Endothelial cell of umbilical vein (primary cell): ENCODE results near the gene RPL21. TPM values are rescaled to one million over a fixed set of nuclear protein-coding genes. Genes with fewer than 3 reads are reported as not detected.

ENCODE experiments used
- BruUV-seq: library from RNA; stranded (reverse); fragments of 400-500 nt; replicated peaks from 2 replicates; lab custom pipeline; 2021; lab: Mats Ljungman, UMichigan
- CTCF ChIA-PET: fragments of 300-600, 350-600 bp; sonication (Branson Sonifier 250); formaldehyde crosslinking; loops from one replicate; lab custom pipeline; 2021; ENCODE audit warnings: antibody characterized with exemption, inconsistent platforms; lab: Charles Lee
- POLR2A ChIA-PET: fragments of 300-600, 350-600 bp; sonication (Branson Sonifier 250); formaldehyde crosslinking; loops from one replicate; lab custom pipeline; 2021; ENCODE audit warnings: antibody characterized with exemption, inconsistent platforms; lab: Charles Lee
- DNase-seq: peaks from one replicate; pipeline ENCODE4 v3.0.0-alpha.2; 2011; ENCODE audit warnings: low read depth, low spot score
- FAIRE-seq: peaks from 2 replicates; lab custom pipeline; 2011; peaks lifted over from hg19 to GRCh38; lab: Jason Lieb, UNC
- H2AFZ ChIP-seq: 2 replicates; pipeline ENCODE4 v1.6.0; 2012; ENCODE audit warnings: low read depth, low read length, control low read depth, inconsistent platforms
- H3K27ac ChIP-seq: 2 replicates; pipeline ENCODE4 v1.5.1; 2011; ENCODE audit warnings: low read depth, mild to moderate bottlenecking, control low read depth, low read length, moderate library complexity; ENCODE audit not compliant: insufficient read depth
- H3K27me3 ChIP-seq, 2 experiments: 2 replicates each; pipeline versions ENCODE4 v1.6.0 to v1.6.1; 2011; ENCODE audit warnings: low read length in 2 of 2, mixed read lengths in 1 of 2; ENCODE audit not compliant: control insufficient read depth in 2 of 2, insufficient read depth in 2 of 2
- H3K36me3 ChIP-seq, 2 experiments: 2 replicates in 1 of 2; 3 replicates in 1 of 2; pipeline ENCODE4 v1.5.1; 2011; ENCODE audit warnings: low read length in 2 of 2, mild to moderate bottlenecking in 1 of 2, moderate library complexity in 1 of 2; ENCODE audit not compliant: control insufficient read depth in 2 of 2, insufficient read depth in 2 of 2; ENCODE audit errors: extremely low read depth in 1 of 2
- H3K4me1 ChIP-seq: 3 replicates; pipeline ENCODE4 v1.5.1; 2011; ENCODE audit warnings: mild to moderate bottlenecking, low read length; ENCODE audit not compliant: control insufficient read depth, insufficient read depth; ENCODE audit errors: extremely low read depth
- H3K4me2 ChIP-seq: 2 replicates; pipeline ENCODE4 v1.6.1; 2011; ENCODE audit warnings: low read length, control low read depth, mixed read lengths; ENCODE audit not compliant: insufficient read depth
- H3K4me3 ChIP-seq, 3 experiments: fragments of 200-600 bp in 1 of 3; sonication (generic), shearing (Covaris generic) in 1 of 3; replicated peaks in 1 of 3; 2 replicates each; pipeline ENCODE4 v1.5.1; 2011 to 2016; ENCODE audit warnings: control low read depth in 3 of 3, low read length in 3 of 3, mild to moderate bottlenecking in 2 of 3, inconsistent platforms in 1 of 3, low read depth in 1 of 3, moderate library complexity in 1 of 3; ENCODE audit not compliant: insufficient read depth in 1 of 3
- H3K79me2 ChIP-seq: 2 replicates; pipeline ENCODE4 v1.6.0; 2012; ENCODE audit warnings: low read length, inconsistent platforms; ENCODE audit not compliant: control insufficient read depth, insufficient read depth
- H3K9ac ChIP-seq: replicated peaks from 2 replicates; pipeline ENCODE3; 2011; ENCODE audit warnings: low read length, control low read depth; ENCODE audit not compliant: insufficient read depth; ENCODE audit errors: extremely low read depth
- H3K9me1 ChIP-seq: replicated peaks from 3 replicates; pipeline ENCODE4 v1.6.0; 2011; ENCODE audit warnings: mild to moderate bottlenecking, low read length; ENCODE audit not compliant: control insufficient read depth, insufficient read depth; ENCODE audit errors: extremely low read depth
- H3K9me3 ChIP-seq: replicated peaks from 2 replicates; pipeline ENCODE4 v1.5.1; 2012; ENCODE audit warnings: low read length, inconsistent platforms; ENCODE audit not compliant: control insufficient read depth, insufficient read depth
- H4K20me1 ChIP-seq: replicated peaks from 2 replicates; pipeline ENCODE3; 2011; ENCODE audit warnings: mild to moderate bottlenecking, low read length; ENCODE audit not compliant: control insufficient read depth, insufficient read depth; ENCODE audit errors: extremely low read depth
- EZH2 ChIP-seq: IDR thresholded peaks from 2 replicates; pipeline ENCODE4 v1.6.1; 2012; ENCODE audit warnings: borderline replicate concordance, low read depth, mild to moderate bottlenecking, moderate library complexity, low read length, inconsistent platforms; ENCODE audit not compliant: severe bottlenecking
- FOS ChIP-seq: IDR thresholded peaks from 2 replicates; pipeline ENCODE4 v1.6.1; 2011; ENCODE audit warnings: mild to moderate bottlenecking, low read length, moderate library complexity, borderline replicate concordance; ENCODE audit not compliant: insufficient read depth
- GATA2 ChIP-seq: IDR thresholded peaks from 2 replicates; pipeline ENCODE4 v1.7.0; 2011; ENCODE audit warnings: low read depth, mild to moderate bottlenecking, moderate library complexity, mixed read lengths, low read length; ENCODE audit not compliant: insufficient read length, insufficient read depth
- JUN ChIP-seq: IDR thresholded peaks from 2 replicates; pipeline ENCODE4 v1.6.1; 2011; ENCODE audit warnings: borderline replicate concordance, low read depth; ENCODE audit not compliant: insufficient read length, insufficient read depth
- MAX ChIP-seq: IDR thresholded peaks from 2 replicates; pipeline ENCODE4 v1.6.1; 2011; ENCODE audit not compliant: insufficient read depth, insufficient read length
- MYC ChIP-seq: IDR thresholded peaks from one replicate; pipeline ENCODE4 v1.6.1; 2011; ENCODE audit warnings: mild to moderate bottlenecking, low read depth, low read length
- POLR2A ChIP-seq: IDR thresholded peaks from 2 replicates; pipeline ENCODE4 v1.6.1; 2012; ENCODE audit warnings: low read depth, mild to moderate bottlenecking, control low read depth, low read length
- POLR2AphosphoS5 ChIP-seq: IDR thresholded peaks from 2 replicates; pipeline ENCODE4 v1.6.1; 2012; ENCODE audit warnings: low read depth, mild to moderate bottlenecking, control low read depth, low read length, moderate library complexity; ENCODE audit not compliant: insufficient read depth
- dilution Hi-C: fragments of 300-500 bp; cut with MboI; formaldehyde crosslinking; loops from one replicate; pipeline ENCODE4 v1.15.0; 2019; ENCODE audit warnings: low sequenced_read_pairs; ENCODE audit not compliant: extremely low pct_ligation_motif_present
- intact Hi-C: fragments of 100-400 bp; cut with micrococcal nuclease; formaldehyde crosslinking; loops from one replicate; pipeline ENCODE4 v1.10.0; 2022
- polyA plus RNA-seq, 4 experiments: library from polyadenylated mRNA; depleted of rRNA in 3 of 4; stranded (reverse) in 3 of 4; unstranded in 1 of 4; fragments of >200 nt; gene quantifications; 2 replicates each; pipeline versions ENCODE4 v1.2.1 to v1.2.3, GENCODE V29; 2011 to 2012; ENCODE audit warnings: missing spikeins in 1 of 4
- total RNA-seq: library from RNA; stranded (reverse); gene quantifications from 2 replicates; pipeline ENCODE4 v1.2.3, GENCODE V29; 2021

Gene RPL21
- total and polyA plus RNA-seq, 2 donors (not counting 3 experiments of a cell fraction or from before 2014, with no cell fraction given), result 585 to 871 TPM

GRCh38 chr13:27257648-27258253 is 6.4 kb downstream of the RPL21 start:
- DNase-seq (no peak), FAIRE-seq (no peak)
- no peak overlapping the region for H2AFZ ChIP-seq
- TF ChIP-seq POLR2AphosphoS5 (peak; percentile 55), JUN (no peak), POLR2A (peak; percentile 68)
- CTCF ChIA-PET, result interaction anchor here (0.6 to 2.5 kb wide), 3 partner anchors 13 to 20 kb away, joined by 3 to 11 read pairs (median 7); partner anchors contain the start of gene RASL11A
- POLR2A ChIA-PET, result no interaction called here
- intact Hi-C loops (no loop called here), dilution Hi-C loops (no loop called here)
- BruUV-seq, result no TSS peak
- no peak overlapping the region for H3K4me3 ChIP-seq
- H3K9me1 ChIP-seq, result no peaks in the 10 kb centered on the region
- H3K27me3 ChIP-seq, result no peaks in the 10 kb centered on the region
- peaks cover 9% of the 10 kb centered on the region for H4K20me1 ChIP-seq
- H3K79me2 ChIP-seq, result peaks cover 38% of the 10 kb centered on the region
- H3K9ac ChIP-seq, result no peak overlapping the region
- peaks cover 23% of the 10 kb centered on the region for H3K4me1 ChIP-seq
- peaks cover 7 to 29% of the 10 kb centered on the region in 2 experiments for H3K36me3 ChIP-seq
- no peak overlapping the region for H3K4me2 ChIP-seq
- H3K9me3 ChIP-seq, result no peaks in the 10 kb centered on the region
- no peak overlapping the region for H3K27ac ChIP-seq

GRCh38 chr13:27258637-27259386 is 7.5 kb downstream of the RPL21 start:
- intact Hi-C loops, result no loop called here
- H3K79me2 ChIP-seq, result peaks cover 27% of the 10 kb centered on the region
- dilution Hi-C loops, result no loop called here
- no peak overlapping the region for H2AFZ ChIP-seq
- H3K27ac ChIP-seq, result no peak overlapping the region
- BruUV-seq, result no TSS peak
- no peak overlapping the region for H3K9ac ChIP-seq
- CTCF ChIA-PET, result interaction anchor here (1.0 to 2.5 kb wide), 2 partner anchors 12 to 274 kb away, joined by 3 to 11 read pairs; partner anchors contain the start of gene RASL11A
- POLR2A ChIA-PET, result no interaction called here
- H3K36me3 ChIP-seq, result peaks cover 7 to 29% of the 10 kb centered on the region in 2 experiments
- peaks cover 6% of the 10 kb centered on the region for H4K20me1 ChIP-seq
- TF ChIP-seq EZH2, result no peak
- TF ChIP-seq MAX, result no peak
- TF ChIP-seq POLR2AphosphoS5, result peak; percentile 6
- TF ChIP-seq FOS, result no peak
- TF ChIP-seq JUN, result no peak
- TF ChIP-seq GATA2, result no peak
- TF ChIP-seq MYC, result no peak
- peak; percentile 20 for TF ChIP-seq POLR2A
- no peaks in the 10 kb centered on the region for H3K9me3 ChIP-seq
- H3K9me1 ChIP-seq, result no peaks in the 10 kb centered on the region
- DNase-seq (no peak), FAIRE-seq (peak; percentile 35)
- peaks cover 12% of the 10 kb centered on the region for H3K4me1 ChIP-seq
- no peak overlapping the region for H3K4me3 ChIP-seq
- H3K4me2 ChIP-seq, result no peak overlapping the region
- H3K27me3 ChIP-seq, result no peaks in the 10 kb centered on the region
